ENCODE measurements around the gene EPB41L4A. TPM values are rescaled to one million over a fixed set of nuclear protein-coding genes. Genes with fewer than 3 reads are reported as not detected.
A peak's percentile ranks its signal among the peaks of the same experiment; 100 is the strongest.
"Not testable (repeated sequence)": the region's sequence is repeated elsewhere in the genome, so short reads cannot be mapped to it uniquely, and the experiment has no call there.

Gene EPB41L4A
- total RNA-seq, 6 donors from 2014 or later, result 15.9 to 45.1 (median 28.1) TPM

- H3K9me3 ChIP-seq, result no peaks in the 10 kb centered on the region
- DNase-seq, result no peak
- peak in 1 of 2 donors; percentile 26 for ATAC-seq (ENCODE audit: low FRiP score in 2 of 2)
- TF ChIP-seq POLR2AphosphoS5 (IDR thresholded peaks at IDR 0.05), result no peak
- peak in 2 of 6 experiments; percentile 20 to 27 for TF ChIP-seq CTCF (IDR thresholded peaks at IDR 0.05)
- TF ChIP-seq EP300 (IDR thresholded peaks at IDR 0.05), result no peak
- no peak for TF ChIP-seq POLR2A (IDR thresholded peaks at IDR 0.05)
- WGBS, 2 donors, result 53 to 58% methylated on average over 2 of the region's 2 CpGs
- H3K4me1 ChIP-seq, result peaks cover 0 to 7% (median 5%) of the 10 kb centered on the region in 4 donors
- H3K4me3 ChIP-seq, result no peak overlapping the region
- H3K36me3 ChIP-seq, result no peaks in the 10 kb centered on the region
- peak overlapping the region in 2 of 4 donors; percentile 32 to 64 for H3K27ac ChIP-seq
- H3K27me3 ChIP-seq, result no peaks in the 10 kb centered on the region
These were observed 52.1 kb downstream of the EPB41L4A start for GRCh38 chr5:112366987-112367386.

GRCh38 chr5:112360740-112361139, 58.3 kb downstream of the EPB41L4A start:
- H3K4me3 ChIP-seq; H3K27ac ChIP-seq; H3K27me3 ChIP-seq; ATAC-seq (ENCODE audit: low FRiP score in 2 of 2); H3K4me1 ChIP-seq; H3K36me3 ChIP-seq; H3K9me3 ChIP-seq: not testable (repeated sequence)
- DNase-seq, result peak in 1 of 2 donors; percentile 50
- 82 to 85% methylated on average over 6 to 26 of the region's 26 CpGs for WGBS, 2 donors

- Histone ChIP-seq H3K27me3 (no peaks in the 10 kb centered on the region), H3K4me3 (no peak overlapping the region), H3K4me1 (no peaks in the 10 kb centered on the region), H3K9me3 (no peaks in the 10 kb centered on the region), H3K36me3 (no peaks in the 10 kb centered on the region), H3K27ac (no peak overlapping the region)
- no peak for DNase-seq
- 85 to 95% methylated on average over 3 of the region's 3 CpGs for WGBS, 2 donors
- TF ChIP-seq POLR2A (IDR thresholded peaks at IDR 0.05), result no peak
- no peak for TF ChIP-seq POLR2AphosphoS5 (IDR thresholded peaks at IDR 0.05)
- TF ChIP-seq EP300 (IDR thresholded peaks at IDR 0.05), result no peak
- TF ChIP-seq CTCF (IDR thresholded peaks at IDR 0.05), result no peak
- ATAC-seq (ENCODE audit: low FRiP score in 2 of 2), result no peak
These were observed 62.7 kb downstream of the EPB41L4A start for GRCh38 chr5:112356178-112356956.

- DNase-seq (no peak), ATAC-seq (ENCODE audit: low FRiP score in 2 of 2) (no peak)
- TF ChIP-seq POLR2A (IDR thresholded peaks at IDR 0.05), result no peak
- no peak for TF ChIP-seq POLR2AphosphoS5 (IDR thresholded peaks at IDR 0.05)
- no peak for TF ChIP-seq CTCF (IDR thresholded peaks at IDR 0.05)
- no peak for TF ChIP-seq EP300 (IDR thresholded peaks at IDR 0.05)
- no peaks in the 10 kb centered on the region for H3K27me3 ChIP-seq
- no peaks in the 10 kb centered on the region for H3K9me3 ChIP-seq
- H3K4me3 ChIP-seq, result no peak overlapping the region
- no peaks in the 10 kb centered on the region for H3K36me3 ChIP-seq
- 83 to 84% methylated on average over 5 of the region's 5 CpGs for WGBS, 2 donors
- H3K4me1 ChIP-seq, result no peaks in the 10 kb centered on the region
- H3K27ac ChIP-seq, result no peak overlapping the region
These were observed 63.9 kb downstream of the EPB41L4A start for GRCh38 chr5:112355058-112355685.

GRCh38 chr5:112353678-112354077, 65.4 kb downstream of the EPB41L4A start:
- Histone ChIP-seq H3K9me3 (no peaks in the 10 kb centered on the region), H3K4me1 (no peaks in the 10 kb centered on the region), H3K4me3 (no peak overlapping the region), H3K36me3 (no peaks in the 10 kb centered on the region), H3K27me3 (no peaks in the 10 kb centered on the region), H3K27ac (no peak overlapping the region)
- WGBS, 2 donors, result 76 to 86% methylated on average over 2 of the region's 3 CpGs
- TF ChIP-seq CTCF (IDR thresholded peaks at IDR 0.05) (no peak), POLR2A (IDR thresholded peaks at IDR 0.05) (no peak), EP300 (IDR thresholded peaks at IDR 0.05) (no peak), POLR2AphosphoS5 (IDR thresholded peaks at IDR 0.05) (no peak)
- DNase-seq (no peak), ATAC-seq (ENCODE audit: low FRiP score in 2 of 2) (no peak)
